ENCODE results near the gene LRBA.
"Not testable (repeated sequence)": the region's sequence is repeated elsewhere in the genome, so short reads cannot be mapped to it uniquely, and the experiment has no call there.

The LRBA gene

DNA sequence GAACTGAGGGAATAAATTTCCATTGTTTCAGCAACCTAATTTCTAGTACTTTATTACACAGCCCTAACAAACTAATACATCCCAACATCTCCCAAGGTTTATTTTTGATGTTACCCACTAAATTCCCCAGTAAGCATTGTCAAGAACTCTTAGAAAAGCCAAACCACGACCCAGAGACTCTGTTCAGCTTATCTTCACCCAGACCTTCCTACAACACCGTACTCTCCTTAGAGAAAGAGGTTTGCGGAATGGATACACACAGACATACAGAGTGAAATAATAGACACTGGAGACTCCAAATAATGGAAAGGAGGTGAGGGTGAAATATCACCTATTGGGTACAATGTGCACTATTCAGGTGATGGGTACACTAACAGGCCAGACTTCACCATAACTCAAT, 75.6 kb downstream of the LRBA start:
- H3K4me3 ChIP-seq (ENCODE audit: low read depth, low read length) = no peak overlapping the region
- DNase-seq (ENCODE audit: low read depth) = no peak
- TF ChIP-seq, protein P1, sequence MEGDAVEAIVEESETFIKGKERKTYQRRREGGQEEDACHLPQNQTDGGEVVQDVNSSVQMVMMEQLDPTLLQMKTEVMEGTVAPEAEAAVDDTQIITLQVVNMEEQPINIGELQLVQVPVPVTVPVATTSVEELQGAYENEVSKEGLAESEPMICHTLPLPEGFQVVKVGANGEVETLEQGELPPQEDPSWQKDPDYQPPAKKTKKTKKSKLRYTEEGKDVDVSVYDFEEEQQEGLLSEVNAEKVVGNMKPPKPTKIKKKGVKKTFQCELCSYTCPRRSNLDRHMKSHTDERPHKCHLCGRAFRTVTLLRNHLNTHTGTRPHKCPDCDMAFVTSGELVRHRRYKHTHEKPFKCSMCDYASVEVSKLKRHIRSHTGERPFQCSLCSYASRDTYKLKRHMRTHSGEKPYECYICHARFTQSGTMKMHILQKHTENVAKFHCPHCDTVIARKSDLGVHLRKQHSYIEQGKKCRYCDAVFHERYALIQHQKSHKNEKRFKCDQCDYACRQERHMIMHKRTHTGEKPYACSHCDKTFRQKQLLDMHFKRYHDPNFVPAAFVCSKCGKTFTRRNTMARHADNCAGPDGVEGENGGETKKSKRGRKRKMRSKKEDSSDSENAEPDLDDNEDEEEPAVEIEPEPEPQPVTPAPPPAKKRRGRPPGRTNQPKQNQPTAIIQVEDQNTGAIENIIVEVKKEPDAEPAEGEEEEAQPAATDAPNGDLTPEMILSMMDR (IDR thresholded peaks at IDR 0.05; ENCODE audit: insufficient read depth, low read depth, low read length, missing control alignments) = no peak

DNA sequence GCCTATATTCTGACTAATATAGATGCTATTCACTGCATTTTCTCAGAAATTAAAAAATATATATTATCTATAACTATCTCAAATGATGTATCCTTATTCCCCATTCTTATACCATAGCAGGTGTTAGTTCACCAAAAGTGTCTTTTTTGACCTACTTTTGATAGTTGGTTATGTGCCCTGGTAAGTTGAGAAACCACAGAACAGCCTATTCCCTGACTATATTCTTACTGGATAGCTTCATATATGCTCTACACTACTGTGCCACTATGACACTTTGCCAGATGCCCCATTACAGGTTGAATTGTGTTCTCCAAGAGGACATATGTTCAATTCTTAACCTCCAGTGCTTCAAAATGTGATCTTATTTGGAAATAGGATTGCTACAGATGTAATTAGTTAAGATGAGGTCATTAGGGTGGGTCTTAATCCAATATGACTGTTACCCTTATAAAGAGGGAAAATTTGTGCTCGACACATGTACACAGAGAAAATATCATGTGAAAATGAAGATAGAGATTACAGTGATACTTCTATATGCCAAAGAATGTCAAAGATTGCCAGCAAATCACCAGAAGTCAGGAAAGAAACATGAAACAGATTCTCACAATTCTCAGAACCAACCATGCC, 76.1 kb downstream of the LRBA start:
- H3K4me3 ChIP-seq (ENCODE audit: low read depth, low read length) = no peak overlapping the region
- TF ChIP-seq, protein P1 (IDR thresholded peaks at IDR 0.05; ENCODE audit: insufficient read depth, low read depth, low read length, missing control alignments) = no peak
- DNase-seq (ENCODE audit: low read depth) = no peak

DNA sequence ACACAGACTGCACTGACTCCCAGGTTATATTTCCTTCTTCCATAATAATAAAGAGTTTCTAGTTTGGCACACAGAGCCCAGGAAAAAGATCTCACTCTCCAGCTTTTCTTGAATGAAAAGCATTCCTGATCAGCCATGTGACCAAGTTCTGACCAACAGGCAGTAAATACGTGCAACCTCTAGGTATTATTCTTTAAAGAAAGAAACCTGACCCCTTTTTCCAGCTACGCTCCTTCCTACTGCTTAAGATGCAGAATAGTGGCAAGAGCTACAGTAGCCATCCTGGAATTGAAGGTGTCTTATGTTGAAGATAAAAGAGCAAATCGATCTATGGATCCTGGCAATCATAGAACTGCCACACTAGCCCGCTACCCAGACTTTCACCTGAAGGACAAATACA, 76.7 kb downstream of the LRBA start:
- no peak for DNase-seq (ENCODE audit: low read depth)
- no peak overlapping the region for H3K4me3 ChIP-seq (ENCODE audit: low read depth, low read length)
- TF ChIP-seq, protein P1 (IDR thresholded peaks at IDR 0.05; ENCODE audit: insufficient read depth, low read depth, low read length, missing control alignments) = no peak

DNA sequence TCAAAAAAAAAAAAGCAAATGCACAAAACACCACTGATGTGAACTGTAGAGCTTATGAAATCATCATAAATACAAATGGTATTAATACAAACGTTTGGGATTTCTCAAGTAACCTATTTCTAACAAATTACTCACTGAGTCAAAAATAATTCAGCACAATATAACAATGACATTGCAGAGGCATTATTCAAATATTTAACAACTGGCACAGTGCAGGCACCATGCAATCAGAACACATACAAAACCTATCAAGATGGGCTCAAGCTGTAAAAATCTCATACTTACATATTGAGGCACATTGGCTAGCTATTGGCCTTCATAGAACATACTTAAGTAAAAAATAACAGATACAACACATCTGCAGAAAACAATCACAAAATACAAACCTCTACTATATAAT, 81.1 kb downstream of the LRBA start:
- TF ChIP-seq, protein P1 (IDR thresholded peaks at IDR 0.05; ENCODE audit: insufficient read depth, low read depth, low read length, missing control alignments) = no peak
- no peak for DNase-seq (ENCODE audit: low read depth)
- H3K4me3 ChIP-seq (ENCODE audit: low read depth, low read length) = no peak overlapping the region

DNA sequence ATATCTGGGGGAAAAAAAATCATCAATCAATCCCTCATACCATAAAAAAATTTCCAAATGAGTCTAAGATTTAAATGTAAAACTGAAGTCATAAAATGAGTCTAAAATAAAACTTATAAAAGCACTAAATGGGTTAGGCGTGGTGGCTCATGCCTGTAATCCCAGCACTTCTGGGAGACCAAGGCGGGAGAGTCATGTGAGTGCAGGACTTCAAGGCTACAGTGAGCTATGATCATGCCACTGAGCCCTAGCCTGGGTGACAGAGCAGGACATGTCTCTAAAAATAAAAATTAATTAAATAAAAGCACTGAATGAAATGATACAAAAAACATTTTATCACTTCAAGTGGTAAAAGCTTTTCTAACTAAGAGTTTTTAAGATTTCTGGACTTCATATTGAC, 83.3 kb downstream of the LRBA start:
- no peak for DNase-seq (ENCODE audit: low read depth)
- TF ChIP-seq, protein P1 (IDR thresholded peaks at IDR 0.05; ENCODE audit: insufficient read depth, low read depth, low read length, missing control alignments) = no peak
- H3K4me3 ChIP-seq (ENCODE audit: low read depth, low read length) = no peak overlapping the region

DNA sequence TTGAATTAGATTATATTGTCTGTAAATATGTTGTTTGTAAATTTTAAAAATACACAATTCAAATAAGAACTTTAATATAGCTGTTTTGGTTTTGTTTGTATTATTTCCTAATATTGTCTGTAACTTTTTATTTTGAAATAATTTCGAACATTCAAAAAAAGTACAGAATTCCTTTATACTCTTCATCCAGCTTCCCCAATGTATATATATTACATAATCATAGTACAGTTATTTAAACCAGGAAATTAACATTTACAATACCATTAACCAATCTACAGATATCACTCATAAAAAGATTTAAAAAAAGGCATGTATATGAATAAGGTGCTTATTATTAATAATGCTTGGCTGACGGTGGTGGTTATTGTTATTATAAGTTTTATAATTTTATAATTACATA, 84.1 kb downstream of the LRBA start:
- no peak overlapping the region for H3K4me3 ChIP-seq (ENCODE audit: low read depth, low read length)
- TF ChIP-seq, protein P1 (IDR thresholded peaks at IDR 0.05; ENCODE audit: insufficient read depth, low read depth, low read length, missing control alignments) = no peak
- no peak for DNase-seq (ENCODE audit: low read depth)

DNA sequence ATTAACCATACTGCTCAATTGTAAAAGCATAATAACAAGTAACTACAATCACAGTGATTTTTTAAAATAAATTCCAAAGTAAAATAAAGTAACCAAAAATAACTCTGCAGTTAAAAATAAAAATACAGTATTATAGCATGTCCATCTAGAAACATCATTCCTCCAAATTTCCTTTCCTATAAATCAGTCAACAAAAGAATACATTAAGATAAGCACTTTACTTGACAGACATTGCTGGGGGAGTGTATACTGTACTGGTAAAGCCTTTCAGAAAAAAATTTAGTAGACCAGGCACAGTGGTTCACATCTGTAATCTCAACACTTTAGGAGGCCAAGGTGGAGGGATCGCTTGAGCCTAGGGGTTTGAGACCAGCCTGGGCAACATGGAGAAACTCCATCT, 91.1 kb downstream of the LRBA start:
- TF ChIP-seq, protein P1 (IDR thresholded peaks at IDR 0.05; ENCODE audit: insufficient read depth, low read depth, low read length, missing control alignments) = no peak
- no peak overlapping the region for H3K4me3 ChIP-seq (ENCODE audit: low read depth, low read length)
- no peak for DNase-seq (ENCODE audit: low read depth)

DNA sequence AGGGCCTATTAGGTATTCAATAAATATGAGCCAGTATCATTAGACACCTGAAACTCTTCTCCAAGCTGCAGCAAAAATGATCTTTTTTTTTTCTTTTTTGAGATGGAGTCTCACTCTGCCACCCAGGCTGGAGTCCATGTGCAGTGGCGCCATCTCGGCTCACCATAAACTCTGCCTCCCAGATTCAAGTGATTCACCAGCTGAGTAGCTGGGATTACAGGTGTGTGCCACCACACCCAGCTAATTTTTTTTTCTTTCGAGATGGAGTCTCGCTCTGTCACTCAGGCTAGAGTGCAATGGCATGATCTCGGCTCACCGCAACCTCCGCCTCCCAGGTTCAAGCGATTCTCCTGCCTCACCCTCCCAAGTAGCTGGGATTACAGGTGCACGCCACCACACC, 93.6 kb downstream of the LRBA start:
- not testable (repeated sequence) for H3K4me3 ChIP-seq (ENCODE audit: low read depth, low read length); DNase-seq (ENCODE audit: low read depth)

DNA sequence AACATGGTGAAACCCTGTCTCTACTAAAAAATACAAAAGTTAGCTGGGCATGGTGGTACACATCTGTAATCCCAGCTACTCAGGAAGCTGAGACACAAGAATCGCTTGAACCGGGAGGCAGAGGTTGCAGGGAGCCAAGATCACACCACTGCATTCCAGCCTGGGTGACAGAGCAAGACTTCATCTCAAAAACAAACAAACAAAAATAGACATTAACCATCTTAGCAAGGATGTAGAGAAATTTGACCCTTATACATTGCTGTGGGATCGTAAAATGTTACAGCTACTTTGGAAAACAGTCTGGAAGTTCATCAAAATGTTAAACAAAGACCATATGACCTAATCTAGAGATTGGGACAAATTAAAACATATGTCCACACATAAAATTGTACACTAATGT, 96.5 kb downstream of the LRBA start:
- not testable (repeated sequence) for DNase-seq (ENCODE audit: low read depth); H3K4me3 ChIP-seq (ENCODE audit: low read depth, low read length)

Data from GM12865 (cell line).